GM18909 (cell line): ENCODE measurements around the gene TRIM61.
"Not testable (repeated sequence)": the region's sequence is repeated elsewhere in the genome, so short reads cannot be mapped to it uniquely, and the experiment has no call there.

Experiments used
- ATAC-seq: cut with Tn5 transposase; IDR thresholded peaks from one replicate; pipeline ENCODE4 v1.9.1; 2021; ENCODE audit warnings: mild to moderate bottlenecking; ENCODE audit not compliant: unreplicated experiment, poor library complexity

Gene TRIM61

GRCh38 chr4:164977243-164978164 is at the start of gene TRIM61:
Gene TRIM61, minus strand, starts transcription at chr4:164977657. Its CDS starts 7,655 bp downstream, at chr4:164970002.
- peak; percentile 99 for ATAC-seq

DNA sequence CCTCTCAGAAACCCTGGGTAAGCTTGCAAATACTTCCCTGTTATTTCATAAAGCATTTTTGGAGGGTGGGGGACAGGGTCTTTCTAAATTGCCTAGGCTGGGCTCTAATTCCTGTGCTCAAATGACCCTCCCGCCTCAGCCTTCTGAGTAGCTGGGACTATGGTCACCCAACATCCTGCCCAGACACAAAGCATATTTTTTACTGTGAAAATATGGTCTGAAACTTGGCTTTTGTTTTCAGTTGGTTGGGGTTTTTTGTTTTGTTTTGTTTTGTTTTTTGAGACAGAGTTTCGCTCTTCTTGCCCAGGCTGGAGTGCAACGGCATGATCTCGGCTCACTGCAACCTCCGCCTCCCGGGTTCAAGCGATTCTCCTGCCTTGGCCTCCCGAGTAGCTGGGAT is 48.3 kb upstream of the TRIM61 start:
- ATAC-seq, result not testable (repeated sequence)

DNA sequence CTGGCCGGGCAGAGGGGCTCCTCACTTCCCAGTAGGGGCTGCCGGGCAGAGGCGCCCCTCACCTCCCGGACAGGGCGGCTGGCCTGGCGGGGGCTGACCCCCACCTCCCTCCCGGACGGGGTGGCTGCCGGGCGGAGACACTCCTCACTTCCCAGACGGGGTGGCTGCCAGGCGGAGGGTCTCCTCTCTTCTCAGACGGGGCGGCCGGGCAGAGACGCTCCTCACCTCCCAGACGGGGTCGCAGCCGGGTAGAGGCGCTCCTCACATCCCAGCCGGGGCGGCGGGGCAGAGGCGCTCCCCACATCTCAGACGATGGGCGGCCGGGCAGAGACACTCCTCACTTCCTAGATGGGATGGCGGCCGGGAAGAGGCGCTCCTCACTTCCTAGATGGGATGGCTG is 42.5 kb upstream of the TRIM61 start:
- not testable (repeated sequence) for ATAC-seq

GRCh38 chr4:165016971-165017370 is 39.5 kb upstream of the TRIM61 start:
- peak; percentile 53 for ATAC-seq

- no peak for ATAC-seq
Measured at GRCh38 chr4:165013691-165014090, 36.2 kb upstream of the TRIM61 start.

DNA sequence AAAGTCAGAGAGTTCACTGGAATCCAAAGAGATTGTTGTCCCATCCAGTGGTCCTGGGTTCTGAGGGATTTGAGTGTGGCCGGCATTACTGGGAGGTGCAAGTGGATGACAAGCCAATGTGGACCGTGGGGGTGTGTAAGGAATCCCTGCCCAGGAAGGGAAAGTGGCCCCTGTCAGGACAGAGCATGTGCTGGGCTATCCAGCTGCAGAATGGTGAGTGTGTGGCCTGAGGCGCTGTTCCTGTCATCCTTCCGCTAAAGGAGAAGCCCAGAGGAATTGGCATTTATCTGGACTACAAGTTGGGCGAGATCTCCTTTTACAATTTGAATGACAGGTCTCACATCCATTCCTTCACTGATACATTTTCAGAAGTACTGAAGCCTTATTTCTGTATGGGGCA is 33.9 kb upstream of the TRIM61 start:
- ATAC-seq, result no peak

DNA sequence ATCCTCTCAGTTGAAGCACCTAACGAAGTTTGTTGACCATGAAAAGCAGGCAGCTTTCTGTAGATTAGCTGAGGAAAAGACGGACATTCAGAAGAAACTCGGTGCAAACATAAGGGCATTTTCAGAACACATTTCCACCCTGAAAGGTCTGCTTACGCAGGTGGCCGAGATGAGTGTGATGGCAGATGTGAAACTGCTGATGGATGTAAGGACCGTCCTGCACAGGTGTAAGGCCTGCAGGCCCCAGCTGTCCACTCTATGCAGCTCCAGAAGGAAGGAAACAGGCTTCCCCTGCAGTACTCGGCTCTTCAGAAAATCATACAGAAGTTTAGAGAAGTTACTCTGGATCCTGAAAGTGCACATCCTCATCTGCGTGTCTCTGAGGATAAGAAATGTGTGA is 33.5 kb upstream of the TRIM61 start:
- no peak for ATAC-seq

DNA sequence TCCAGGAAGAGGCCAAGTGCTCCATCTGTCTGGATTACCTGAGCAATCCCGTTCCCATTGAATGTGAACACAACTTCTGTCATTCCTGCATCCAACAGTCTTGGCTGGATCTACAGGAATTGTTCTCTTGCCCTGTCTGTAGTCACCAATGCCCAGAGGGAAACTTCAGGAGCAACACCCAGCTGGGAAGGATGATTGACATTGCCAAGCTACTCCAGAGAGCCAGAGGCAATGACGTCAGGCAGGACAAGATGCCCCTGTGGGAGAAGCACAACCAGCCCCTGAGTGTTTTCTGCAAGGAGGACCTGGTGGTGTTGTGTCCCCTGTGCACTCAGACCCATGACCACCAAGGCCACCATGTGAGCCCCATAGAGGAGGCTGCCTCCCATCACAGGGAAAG is 33.0 kb upstream of the TRIM61 start:
- ATAC-seq, result no peak

GRCh38 chr4:165009493-165010227 is 32.2 kb upstream of the TRIM61 start:
- no peak for ATAC-seq

- ATAC-seq, result no peak
Measured at GRCh38 chr4:165006886-165007285, 29.4 kb upstream of the TRIM61 start.

GRCh38 chr4:165006456-165006855 is 29.0 kb upstream of the TRIM61 start:
- ATAC-seq, result no peak

DNA sequence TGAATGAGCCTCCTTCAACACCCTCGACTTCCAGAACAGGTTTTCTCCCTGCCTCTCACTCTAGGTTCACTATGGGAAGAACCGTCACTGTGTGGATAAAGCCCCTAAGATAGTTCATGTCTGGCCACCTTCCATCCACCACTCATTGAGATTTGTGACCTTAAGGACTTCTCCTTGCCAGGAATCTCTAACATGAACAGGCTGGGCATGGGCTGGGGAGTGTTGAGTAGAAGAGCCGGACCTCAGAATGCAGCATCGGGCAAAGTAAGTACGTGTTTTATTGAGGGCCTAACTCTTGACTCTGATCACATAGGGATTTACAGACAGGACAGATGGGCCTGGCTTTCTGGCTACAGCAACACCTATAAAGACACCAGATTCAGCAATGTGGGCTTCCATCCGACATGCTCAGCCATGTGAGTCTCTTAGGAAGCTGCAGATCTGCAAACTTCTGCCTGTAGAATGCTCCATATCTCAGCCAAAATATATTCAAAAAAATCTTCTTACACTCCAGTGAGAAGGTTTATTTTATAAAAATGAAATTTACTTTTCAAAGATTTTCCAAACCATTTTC is 28.0 kb upstream of the TRIM61 start:
- no peak for ATAC-seq

DNA sequence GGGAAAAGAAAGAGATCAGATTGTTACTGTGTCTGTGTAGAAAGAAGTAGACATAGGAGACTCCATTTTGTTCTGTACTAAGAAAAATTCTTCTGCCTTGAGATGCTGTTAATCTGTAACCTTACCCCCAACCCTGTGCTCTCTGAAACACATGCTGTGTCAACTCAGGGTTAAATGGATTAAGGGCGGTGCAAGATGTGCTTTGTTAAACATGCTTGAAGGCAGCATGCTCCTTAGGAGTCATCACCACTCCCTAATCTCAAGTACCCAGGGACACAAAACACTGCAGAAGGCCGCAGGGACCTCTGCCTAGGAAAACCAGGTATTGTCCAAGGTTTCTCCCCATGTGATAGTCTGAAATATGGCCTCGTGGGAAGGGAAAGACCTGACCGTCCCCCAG is 24.5 kb upstream of the TRIM61 start:
- ATAC-seq, result not testable (repeated sequence)

DNA sequence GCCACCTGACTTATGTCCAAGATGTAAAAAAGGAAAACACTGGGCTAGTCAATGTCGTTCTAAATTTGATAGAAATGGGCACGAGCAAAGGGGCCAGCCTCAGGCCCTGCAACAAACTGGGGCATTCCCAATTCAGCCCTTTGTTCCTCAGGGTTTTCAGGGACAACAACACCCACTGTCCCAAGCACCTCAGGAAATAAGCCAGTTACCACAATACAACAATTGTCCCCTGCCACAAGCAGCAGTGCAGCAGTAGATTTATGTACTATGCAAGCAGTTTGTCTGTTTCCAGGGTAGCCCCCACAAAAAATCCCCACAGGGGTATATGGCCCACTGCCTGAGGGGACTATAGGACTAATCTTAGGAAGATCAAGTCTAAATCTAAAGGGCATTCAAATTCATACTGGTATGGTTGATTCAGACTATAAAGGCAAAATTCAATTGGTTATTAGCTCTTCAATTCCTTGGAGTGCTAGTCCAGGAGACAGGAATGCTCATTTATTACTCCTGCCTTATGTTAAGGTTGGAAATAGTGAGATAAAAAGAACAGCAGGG is 21.1 kb upstream of the TRIM61 start:
- not testable (repeated sequence) for ATAC-seq

DNA sequence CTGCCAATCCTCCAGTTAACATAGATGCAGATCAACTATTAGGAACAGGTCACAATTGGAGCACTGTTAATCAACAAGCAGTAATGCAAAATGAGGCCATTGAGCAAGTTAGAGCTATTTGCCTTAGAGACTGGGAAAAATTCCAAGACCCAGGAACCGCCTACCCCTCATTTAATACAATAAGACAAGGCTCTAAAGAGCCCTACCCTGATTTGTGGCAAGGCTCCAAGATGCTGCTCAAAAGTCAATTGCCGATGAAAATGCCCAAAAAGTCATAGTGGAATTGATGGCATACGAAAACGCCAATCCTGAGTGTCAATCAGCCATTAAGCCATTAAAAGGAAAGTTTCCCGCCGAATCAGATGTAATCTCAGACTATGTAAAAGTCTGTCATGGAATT is 20.5 kb upstream of the TRIM61 start:
- ATAC-seq, result no peak

- ATAC-seq, result no peak
Measured at GRCh38 chr4:164997324-164997723, 19.9 kb upstream of the TRIM61 start.

- ATAC-seq, result not testable (repeated sequence)
Measured at GRCh38 chr4:164996123-164996522, 18.7 kb upstream of the TRIM61 start.

GRCh38 chr4:164990786-164991185 is 13.3 kb upstream of the TRIM61 start:
- ATAC-seq, result not testable (repeated sequence)

- ATAC-seq, result no peak
Measured at GRCh38 chr4:164989471-164989870, 12.0 kb upstream of the TRIM61 start.

DNA sequence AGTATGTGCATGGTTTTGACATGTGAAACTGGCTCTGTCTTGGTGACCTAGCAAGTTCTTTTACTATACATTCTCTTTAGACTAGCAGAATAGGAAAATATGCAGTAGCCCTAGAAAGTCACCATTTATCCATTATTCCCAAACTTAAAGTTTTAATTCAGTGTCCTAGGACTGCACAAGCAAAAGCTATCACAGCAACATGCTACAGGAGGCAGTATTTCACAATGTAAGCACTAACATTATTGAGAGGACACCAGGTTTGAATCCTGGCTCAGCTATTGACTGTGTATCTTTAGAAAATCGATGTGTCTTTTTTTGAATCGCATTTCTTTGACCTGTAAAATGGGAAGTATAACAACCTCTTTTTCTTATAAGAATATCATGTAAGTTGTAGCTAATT is 5.5 kb downstream of the TRIM61 start:
- not testable (repeated sequence) for ATAC-seq

GRCh38 chr4:164959896-164960295 is 17.6 kb downstream of the TRIM61 start:
- no peak for ATAC-seq
